GM12878 (cell line): ENCODE measurements around the gene ARHGEF17. TPM values are rescaled to one million over a fixed set of nuclear protein-coding genes. Genes with fewer than 3 reads are reported as not detected.
A peak's percentile ranks its signal among the peaks of the same experiment; 100 is the strongest.

ENCODE experiments used
- BCL11A ChIP-seq: IDR thresholded peaks from 2 replicates; pipeline ENCODE4 v1.6.1; 2011; ENCODE audit warnings: low read depth, low read length
- CHD1 ChIP-seq: IDR thresholded peaks from 2 replicates; pipeline ENCODE4 v1.6.1; 2012; ENCODE audit warnings: low read depth, low read length, improper control_type of control experiment
- IKZF2 ChIP-seq, 2 experiments: fragments of 450-650 bp; IDR thresholded peaks; 2 replicates each; pipeline ENCODE4 v1.6.1; 2017; ENCODE audit warnings: mild to moderate bottlenecking in 2 of 2, moderate library complexity in 2 of 2
- IRF4 ChIP-seq: IDR thresholded peaks from 2 replicates; pipeline ENCODE4 v1.6.1; 2011; ENCODE audit warnings: low read depth, low read length
- MYC ChIP-seq: IDR thresholded peaks from 2 replicates; pipeline ENCODE4 v1.6.1; 2011; ENCODE audit warnings: mild to moderate bottlenecking, low read length, moderate library complexity, inconsistent platforms; ENCODE audit not compliant: insufficient read depth, insufficient replicate concordance, insufficient read length, severe bottlenecking
- NR2C1 ChIP-seq: fragments of 450-650 bp; IDR thresholded peaks from 2 replicates; pipeline ENCODE4 v1.6.1; 2017; ENCODE audit warnings: antibody characterized with exemption, mild to moderate bottlenecking, moderate library complexity
- PBX3 ChIP-seq: IDR thresholded peaks from 2 replicates; pipeline ENCODE4 v1.6.1; 2011; ENCODE audit warnings: mild to moderate bottlenecking, low read depth, low read length, moderate library complexity; ENCODE audit not compliant: insufficient replicate concordance
- POLR2AphosphoS5 ChIP-seq: IDR thresholded peaks from 2 replicates; pipeline ENCODE4 v1.6.1; 2011; ENCODE audit warnings: mild to moderate bottlenecking, low read length, inconsistent platforms
- RUNX3 ChIP-seq: IDR thresholded peaks from 2 replicates; pipeline ENCODE4 v1.6.1; 2012; ENCODE audit warnings: low read length, inconsistent platforms
- SRF ChIP-seq, 2 experiments: IDR thresholded peaks; 2 replicates each; pipeline ENCODE4 v1.6.1; 2011; ENCODE audit warnings: low read depth in 2 of 2, low read length in 2 of 2, mild to moderate bottlenecking in 1 of 2, moderate library complexity in 1 of 2
- ZBTB11 ChIP-seq: fragments of 450-650 bp; formaldehyde crosslinking; IDR thresholded peaks from 2 replicates; pipeline ENCODE4 v1.5.0; 2022; ENCODE audit warnings: mild to moderate bottlenecking, missing genetic modification characterization
- ZBTB40 ChIP-seq: fragments of 450-650 bp; IDR thresholded peaks from 2 replicates; pipeline ENCODE4 v1.6.1; 2016; ENCODE audit warnings: mild to moderate bottlenecking, moderate library complexity, borderline replicate concordance
- ZNF274 ChIP-seq: IDR thresholded peaks from one replicate; pipeline ENCODE4 v1.8.0; 2011; ENCODE audit not compliant: insufficient read length, insufficient read depth
- polyA plus RNA-seq, 11 experiments: library from polyadenylated mRNA; depleted of rRNA in 4 of 11; unstranded in 6 of 11; stranded (reverse) in 5 of 11; fragments of >200 nt; fragmentation: Nextera tagmentation in 4 of 11; fragmentation: Illumina TruSeq in 1 of 11; extraction: Ambion mirVana in 4 of 11; extraction: Trizol in 1 of 11; gene quantifications; 1 replicate in 1 of 11; 2 replicates in 10 of 11; pipeline versions ENCODE4 v1.2.1 to v1.2.3, GENCODE V29; 2011 to 2016; ENCODE audit warnings: inconsistent platforms in 2 of 11, missing spikeins in 2 of 11, low read depth in 1 of 11
- total RNA-seq, 4 experiments: library from RNA; depleted of rRNA in 3 of 4; stranded (reverse); fragments of >200 nt in 3 of 4; fragmentation: Illumina TruSeq in 1 of 4; extraction: Trizol in 1 of 4; gene quantifications; 2 replicates each; pipeline versions ENCODE4 v1.2.1 to v1.2.3, GENCODE V29; 2013 to 2021
- TF ChIP-seq, protein P1 (sequence below): fragments of 450-650 bp; IDR thresholded peaks from 2 replicates; pipeline ENCODE4 v1.6.1; 2017; ENCODE audit warnings: mild to moderate bottlenecking, moderate library complexity

Gene ARHGEF17
- total and polyA plus RNA-seq, 10 of the 15 experiments (the other 5 are each of a cell fraction or from before 2014, with no cell fraction given) = 0.15 to 11.0 (median 1.7) TPM

- TF ChIP-seq ZBTB40 (no peak), MYC (peak; percentile 44), CHD1 (no peak), SRF (IDR thresholded peaks at IDR 0.05; ENCODE audit: low read depth in 2 of 2, low read length in 2 of 2) (no peak), PBX3 (no peak), RUNX3 (peak; percentile 53), BCL11A (no peak), IRF4 (no peak), ZNF274 (no peak), IKZF2 (IDR thresholded peaks at IDR 0.05) (no peak), ZBTB11 (no peak), NR2C1 (no peak), POLR2AphosphoS5 (no peak; the same call in 1 of the 2 replicates)
- TF ChIP-seq, protein P1, sequence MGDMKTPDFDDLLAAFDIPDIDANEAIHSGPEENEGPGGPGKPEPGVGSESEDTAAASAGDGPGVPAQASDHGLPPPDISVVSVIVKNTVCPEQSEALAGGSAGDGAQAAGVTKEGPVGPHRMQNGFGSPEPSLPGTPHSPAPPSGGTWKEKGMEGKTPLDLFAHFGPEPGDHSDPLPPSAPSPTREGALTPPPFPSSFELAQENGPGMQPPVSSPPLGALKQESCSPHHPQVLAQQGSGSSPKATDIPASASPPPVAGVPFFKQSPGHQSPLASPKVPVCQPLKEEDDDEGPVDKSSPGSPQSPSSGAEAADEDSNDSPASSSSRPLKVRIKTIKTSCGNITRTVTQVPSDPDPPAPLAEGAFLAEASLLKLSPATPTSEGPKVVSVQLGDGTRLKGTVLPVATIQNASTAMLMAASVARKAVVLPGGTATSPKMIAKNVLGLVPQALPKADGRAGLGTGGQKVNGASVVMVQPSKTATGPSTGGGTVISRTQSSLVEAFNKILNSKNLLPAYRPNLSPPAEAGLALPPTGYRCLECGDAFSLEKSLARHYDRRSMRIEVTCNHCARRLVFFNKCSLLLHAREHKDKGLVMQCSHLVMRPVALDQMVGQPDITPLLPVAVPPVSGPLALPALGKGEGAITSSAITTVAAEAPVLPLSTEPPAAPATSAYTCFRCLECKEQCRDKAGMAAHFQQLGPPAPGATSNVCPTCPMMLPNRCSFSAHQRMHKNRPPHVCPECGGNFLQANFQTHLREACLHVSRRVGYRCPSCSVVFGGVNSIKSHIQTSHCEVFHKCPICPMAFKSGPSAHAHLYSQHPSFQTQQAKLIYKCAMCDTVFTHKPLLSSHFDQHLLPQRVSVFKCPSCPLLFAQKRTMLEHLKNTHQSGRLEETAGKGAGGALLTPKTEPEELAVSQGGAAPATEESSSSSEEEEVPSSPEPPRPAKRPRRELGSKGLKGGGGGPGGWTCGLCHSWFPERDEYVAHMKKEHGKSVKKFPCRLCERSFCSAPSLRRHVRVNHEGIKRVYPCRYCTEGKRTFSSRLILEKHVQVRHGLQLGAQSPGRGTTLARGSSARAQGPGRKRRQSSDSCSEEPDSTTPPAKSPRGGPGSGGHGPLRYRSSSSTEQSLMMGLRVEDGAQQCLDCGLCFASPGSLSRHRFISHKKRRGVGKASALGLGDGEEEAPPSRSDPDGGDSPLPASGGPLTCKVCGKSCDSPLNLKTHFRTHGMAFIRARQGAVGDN = peak; percentile 69; the same call in 1 of the 2 replicates
Measured at GRCh38 chr11:73308003-73308960, at the start of gene ARHGEF17 (continued).
